Prostate gland (tissue), 2 donors: ENCODE results near the gene HERC4.

ENCODE experiments used
- CTCF ChIP-seq, 4 experiments: fragments of 200-600 bp in 2 of 4; fragments of 450-650 bp in 2 of 4; sonication (generic) in 2 of 4; IDR thresholded peaks; 1 replicate in 3 of 4; 2 replicates in 1 of 4; pipeline ENCODE4 v1.5.1; 2016 to 2019; ENCODE audit warnings: antibody characterized with exemption in 4 of 4, mild to moderate bottlenecking in 2 of 4, moderate library complexity in 2 of 4
- POLR2A ChIP-seq: fragments of 450-650 bp; IDR thresholded peaks from one replicate; pipeline ENCODE4 v1.6.1; 2016; ENCODE audit warnings: antibody characterized with exemption, mild to moderate bottlenecking
- POLR2AphosphoS5 ChIP-seq: sonication (generic); formaldehyde crosslinking; IDR thresholded peaks from one replicate; pipeline ENCODE4 v1.6.1; 2017; ENCODE audit warnings: antibody characterized with exemption

- TF ChIP-seq POLR2A (no peak), CTCF (IDR thresholded peaks at IDR 0.05) (no peak), POLR2AphosphoS5 (no peak)
These were observed 25.6 kb downstream of the HERC4 start for GRCh38 chr10:68049289-68050078.
